Stimulated activated naive CD8-positive, alpha-beta T cell treated with anti-CD3 and anti-CD28 coated beads, Interleukin-15, Interleukin-2, amounts not matched to agents 100 ng/mL and 50 ng/mL, for 24 hours (primary cell): ENCODE measurements around the gene LTB.

Source experiments
- H3K27ac Mint-ChIP-seq: one replicate; pipeline ENCODE4 v1.8.0; 2021; ENCODE audit warnings: mild to moderate bottlenecking, mixed read lengths
- H3K27me3 Mint-ChIP-seq: one replicate; pipeline ENCODE4 v1.8.0; 2021; ENCODE audit warnings: mixed read lengths
- H3K36me3 Mint-ChIP-seq: one replicate; pipeline ENCODE4 v1.8.0; 2021; ENCODE audit warnings: low read depth, mixed read lengths
- H3K4me1 Mint-ChIP-seq: one replicate; pipeline ENCODE4 v1.8.0; 2021; ENCODE audit warnings: low read depth, mixed read lengths
- H3K4me3 Mint-ChIP-seq: one replicate; pipeline ENCODE4 v1.8.0; 2021; ENCODE audit warnings: mild to moderate bottlenecking, mixed read lengths
- H3K9me3 Mint-ChIP-seq: one replicate; pipeline ENCODE4 v1.8.0; 2021; ENCODE audit warnings: mixed read lengths

The LTB gene

GRCh38 chr6:31582230-31582643 lies at the start of gene LTB:
TSS of gene LTB (minus strand) at chr6:31582424. CDS start at chr6:31582417, 7 bp downstream.
- Mint-ChIP-seq H3K36me3 (peaks cover 25% of the 10 kb centered on the region), H3K4me1 (peaks cover 84% of the 10 kb centered on the region), H3K4me3 (peak within 1 kb of the TSS; percentile 98), H3K9me3 (no peaks in the 10 kb centered on the region), H3K27me3 (no peaks in the 10 kb centered on the region), H3K27ac (peak within 1 kb of the TSS; percentile 93)

GRCh38 chr6:31631681-31632278 lies 49.6 kb upstream of the LTB start:
- no peak overlapping the region for H3K4me3 Mint-ChIP-seq
- no peak overlapping the region for H3K27ac Mint-ChIP-seq
- H3K27me3 Mint-ChIP-seq = no peaks in the 10 kb centered on the region
- H3K4me1 Mint-ChIP-seq = peaks cover 2% of the 10 kb centered on the region
- H3K36me3 Mint-ChIP-seq = peaks cover 88% of the 10 kb centered on the region
- no peaks in the 10 kb centered on the region for H3K9me3 Mint-ChIP-seq

- H3K4me1 Mint-ChIP-seq = peaks cover 2% of the 10 kb centered on the region
- H3K27me3 Mint-ChIP-seq = no peaks in the 10 kb centered on the region
- no peaks in the 10 kb centered on the region for H3K9me3 Mint-ChIP-seq
- peaks cover 88% of the 10 kb centered on the region for H3K36me3 Mint-ChIP-seq
- no peak overlapping the region for H3K4me3 Mint-ChIP-seq
- no peak overlapping the region for H3K27ac Mint-ChIP-seq
These were observed 49.0 kb upstream of the LTB start for GRCh38 chr6:31631209-31631608.

GRCh38 chr6:31630177-31630934 lies 48.1 kb upstream of the LTB start:
- no peak overlapping the region for H3K4me3 Mint-ChIP-seq
- peaks cover 2% of the 10 kb centered on the region for H3K4me1 Mint-ChIP-seq
- no peaks in the 10 kb centered on the region for H3K27me3 Mint-ChIP-seq
- peaks cover 89% of the 10 kb centered on the region for H3K36me3 Mint-ChIP-seq
- H3K9me3 Mint-ChIP-seq = no peaks in the 10 kb centered on the region
- H3K27ac Mint-ChIP-seq = no peak overlapping the region

- H3K27me3 Mint-ChIP-seq = no peaks in the 10 kb centered on the region
- peaks cover 94% of the 10 kb centered on the region for H3K36me3 Mint-ChIP-seq
- peaks cover 2% of the 10 kb centered on the region for H3K4me1 Mint-ChIP-seq
- H3K4me3 Mint-ChIP-seq = no peak overlapping the region
- H3K27ac Mint-ChIP-seq = no peak overlapping the region
- no peaks in the 10 kb centered on the region for H3K9me3 Mint-ChIP-seq
These were observed 46.8 kb upstream of the LTB start for GRCh38 chr6:31629014-31629413.

- Mint-ChIP-seq H3K36me3 (peaks cover 92% of the 10 kb centered on the region), H3K27me3 (no peaks in the 10 kb centered on the region), H3K9me3 (no peaks in the 10 kb centered on the region), H3K4me1 (peaks cover 3% of the 10 kb centered on the region), H3K4me3 (no peak overlapping the region), H3K27ac (no peak overlapping the region)
These were observed 45.6 kb upstream of the LTB start for GRCh38 chr6:31627690-31628287.

GRCh38 chr6:31626952-31627351 lies 44.7 kb upstream of the LTB start:
- Mint-ChIP-seq H3K27ac (peak overlapping the region; percentile 19), H3K4me1 (peaks cover 12% of the 10 kb centered on the region), H3K4me3 (no peak overlapping the region), H3K9me3 (no peaks in the 10 kb centered on the region), H3K27me3 (no peaks in the 10 kb centered on the region), H3K36me3 (peaks cover 92% of the 10 kb centered on the region)

- peak overlapping the region; percentile 52 for H3K27ac Mint-ChIP-seq
- peaks cover 23% of the 10 kb centered on the region for H3K4me1 Mint-ChIP-seq
- no peaks in the 10 kb centered on the region for H3K27me3 Mint-ChIP-seq
- H3K4me3 Mint-ChIP-seq = no peak overlapping the region
- no peaks in the 10 kb centered on the region for H3K9me3 Mint-ChIP-seq
- H3K36me3 Mint-ChIP-seq = peaks cover 81% of the 10 kb centered on the region
These were observed 41.8 kb upstream of the LTB start for GRCh38 chr6:31624070-31624469.

- H3K4me3 Mint-ChIP-seq = peak overlapping the region; percentile 91
- no peaks in the 10 kb centered on the region for H3K9me3 Mint-ChIP-seq
- H3K27me3 Mint-ChIP-seq = no peaks in the 10 kb centered on the region
- peaks cover 74% of the 10 kb centered on the region for H3K36me3 Mint-ChIP-seq
- H3K4me1 Mint-ChIP-seq = peaks cover 34% of the 10 kb centered on the region
- H3K27ac Mint-ChIP-seq = peak overlapping the region; percentile 94
These were observed 40.5 kb upstream of the LTB start for GRCh38 chr6:31622684-31623091.

GRCh38 chr6:31621991-31622390 lies 39.8 kb upstream of the LTB start:
- Mint-ChIP-seq H3K4me1 (peaks cover 38% of the 10 kb centered on the region), H3K27ac (peak overlapping the region; percentile 94), H3K27me3 (no peaks in the 10 kb centered on the region), H3K9me3 (no peaks in the 10 kb centered on the region), H3K36me3 (peaks cover 68% of the 10 kb centered on the region), H3K4me3 (peak overlapping the region; percentile 91)

- H3K4me3 Mint-ChIP-seq = peak overlapping the region; percentile 91
- H3K4me1 Mint-ChIP-seq = peaks cover 44% of the 10 kb centered on the region
- no peaks in the 10 kb centered on the region for H3K27me3 Mint-ChIP-seq
- H3K36me3 Mint-ChIP-seq = peaks cover 67% of the 10 kb centered on the region
- no peaks in the 10 kb centered on the region for H3K9me3 Mint-ChIP-seq
- peak overlapping the region; percentile 94 for H3K27ac Mint-ChIP-seq
These were observed 39.2 kb upstream of the LTB start for GRCh38 chr6:31621320-31621939.

- Mint-ChIP-seq H3K4me1 (peaks cover 51% of the 10 kb centered on the region), H3K4me3 (peak within 1 kb of the TSS; percentile 91), H3K27ac (peak within 1 kb of the TSS; percentile 99), H3K9me3 (no peaks in the 10 kb centered on the region), H3K36me3 (peaks cover 61% of the 10 kb centered on the region), H3K27me3 (no peaks in the 10 kb centered on the region)
These were observed 38.5 kb upstream of the LTB start, which contains the start of gene PRRC2A for GRCh38 chr6:31620586-31621319. TSS of gene PRRC2A (plus strand) at chr6:31620715. CDS start at chr6:31622790, 2,075 bp downstream.

- Mint-ChIP-seq H3K27ac (peak overlapping the region; percentile 99), H3K36me3 (peaks cover 53% of the 10 kb centered on the region), H3K4me3 (peak overlapping the region; percentile 91), H3K27me3 (no peaks in the 10 kb centered on the region), H3K9me3 (no peaks in the 10 kb centered on the region), H3K4me1 (peaks cover 58% of the 10 kb centered on the region)
These were observed 37.8 kb upstream of the LTB start for GRCh38 chr6:31619805-31620585.

GRCh38 chr6:31617010-31617409 lies 34.8 kb upstream of the LTB start:
- peak overlapping the region; percentile 90 for H3K4me3 Mint-ChIP-seq
- H3K36me3 Mint-ChIP-seq = peaks cover 27% of the 10 kb centered on the region
- no peaks in the 10 kb centered on the region for H3K27me3 Mint-ChIP-seq
- peak overlapping the region; percentile 91 for H3K27ac Mint-ChIP-seq
- no peaks in the 10 kb centered on the region for H3K9me3 Mint-ChIP-seq
- peaks cover 59% of the 10 kb centered on the region for H3K4me1 Mint-ChIP-seq
